GM12878 (cell line): Measurements from ENCODE around the gene PDGFA. TPM values are rescaled to one million over a fixed set of nuclear protein-coding genes. Genes with fewer than 3 reads are reported as not detected.

Source experiments
- ATAC-seq: fragments of 200-7000 bp; cut with Tn5 transposase; 3 replicates; pipeline ENCODE4 v1.9.1; 2020; ENCODE audit warnings: mild to moderate bottlenecking, moderate library complexity
- BruUV-seq: library from RNA; stranded (reverse); fragments of 400-500 nt; replicated peaks from 2 replicates; lab custom pipeline; 2021; lab: Mats Ljungman, UMichigan
- CTCF ChIA-PET: fragments of 300-600 bp; sonication (Branson Sonifier 250); formaldehyde crosslinking; extraction: SDS; loops from one replicate; lab custom pipeline; 2021; ENCODE audit warnings: inconsistent platforms; lab: Yijun Ruan, JAX
- POLR2A ChIA-PET: fragments of 350-600 bp; formaldehyde crosslinking; extraction: SDS; loops from one replicate; lab custom pipeline; 2021; ENCODE audit warnings: inconsistent platforms; lab: Charles Lee
- RAD21 ChIA-PET: fragments of 300-600 bp; sonication (Branson Sonifier 250); formaldehyde crosslinking; loops from one replicate; lab custom pipeline; 2023; ENCODE audit warnings: antibody characterized with exemption; ENCODE audit not compliant: unreplicated experiment; lab: Charles Lee
- SMC1A ChIA-PET: fragments of 300-600 bp; sonication (Branson Sonifier 250); formaldehyde crosslinking; loops from one replicate; lab custom pipeline; 2023; ENCODE audit not compliant: unreplicated experiment, uncharacterized antibody; lab: Charles Lee
- DNase-seq: peaks from one replicate; pipeline ENCODE4 v3.0.0-alpha.2; 2011; ENCODE audit warnings: low read depth, low spot score
- FAIRE-seq: peaks from 3 replicates; lab custom pipeline; 2011; peaks lifted over from hg19 to GRCh38; lab: Jason Lieb, UNC
- H2AFZ ChIP-seq: 2 replicates; pipeline ENCODE4 v1.6.0; 2011; ENCODE audit warnings: low read depth, low read length, control low read depth; ENCODE audit not compliant: control insufficient read depth
- H3K27ac ChIP-seq: 2 replicates; pipeline ENCODE4 v1.5.1; 2011; ENCODE audit warnings: control low read depth; ENCODE audit not compliant: control insufficient read depth, insufficient read depth
- H3K27me3 ChIP-seq, 2 experiments: replicated peaks in 1 of 2; 2 replicates each; pipeline versions ENCODE4 v1.6.0 to v1.6.1; 2011; ENCODE audit warnings: low read length in 1 of 2; ENCODE audit not compliant: control insufficient read depth in 2 of 2, insufficient read depth in 2 of 2
- H3K36me3 ChIP-seq, 2 experiments: 2 replicates each; pipeline ENCODE4 v1.5.1; 2011; ENCODE audit warnings: low read length in 1 of 2; ENCODE audit not compliant: control insufficient read depth in 2 of 2, insufficient read depth in 2 of 2
- H3K4me1 ChIP-seq: 2 replicates; pipeline ENCODE4 v1.6.1; 2011; ENCODE audit warnings: mild to moderate bottlenecking, low read length, moderate library complexity, mixed read lengths; ENCODE audit not compliant: control insufficient read depth, insufficient read depth
- H3K4me2 ChIP-seq: 2 replicates; pipeline ENCODE4 v1.6.0; 2011; ENCODE audit warnings: control low read depth; ENCODE audit not compliant: control insufficient read depth, insufficient read depth
- H3K4me3 ChIP-seq: fragments of 200-600 bp; sonication (generic); 2 replicates; pipeline ENCODE4 v1.5.1; 2016
- H3K79me2 ChIP-seq: 2 replicates; pipeline ENCODE4 v1.6.0; 2011; ENCODE audit warnings: low read length; ENCODE audit not compliant: control insufficient read depth, insufficient read depth
- H3K9ac ChIP-seq: 2 replicates; pipeline ENCODE4 v1.8.0; 2011; ENCODE audit warnings: low read length, control low read depth, mixed read lengths; ENCODE audit not compliant: control insufficient read depth, insufficient read depth
- H3K9me3 ChIP-seq: replicated peaks from 3 replicates; pipeline ENCODE4 v1.5.1; 2011; ENCODE audit warnings: mild to moderate bottlenecking, low read length; ENCODE audit not compliant: control insufficient read depth, insufficient read depth
- H4K20me1 ChIP-seq: 2 replicates; pipeline ENCODE4 v1.6.0; 2011; ENCODE audit not compliant: control insufficient read depth, insufficient read depth
- CHD2 ChIP-seq: IDR thresholded peaks from 2 replicates; pipeline ENCODE4 v1.6.1; 2011; ENCODE audit warnings: low read depth, low read length, improper control_type of control experiment, borderline replicate concordance
- DPF2 ChIP-seq: fragments of 450-650 bp; IDR thresholded peaks from 2 replicates; pipeline ENCODE4 v1.6.1; 2017; ENCODE audit warnings: mild to moderate bottlenecking
- EP300 ChIP-seq, 2 experiments: fragments of 150-350 bp in 1 of 2; IDR thresholded peaks; 2 replicates each; pipeline ENCODE4 v1.6.1; 2011 to 2012; ENCODE audit warnings: low read depth in 2 of 2, low read length in 2 of 2, borderline replicate concordance in 1 of 2, improper control_type of control experiment in 1 of 2, inconsistent platforms in 1 of 2; ENCODE audit not compliant: control insufficient read depth in 1 of 2
- FOXM1 ChIP-seq: IDR thresholded peaks from 2 replicates; pipeline ENCODE4 v1.6.1; 2012; ENCODE audit warnings: low read depth, mild to moderate bottlenecking, inconsistent platforms, low read length, moderate library complexity
- HDAC2 ChIP-seq: fragments of 200-600 bp; sonication (generic); IDR thresholded peaks from 2 replicates; pipeline ENCODE4 v1.6.1; 2017
- MEF2A ChIP-seq: IDR thresholded peaks from 2 replicates; pipeline ENCODE4 v1.6.1; 2011; ENCODE audit warnings: low read depth, mild to moderate bottlenecking, low read length, moderate library complexity; ENCODE audit not compliant: insufficient read depth
- MEF2B ChIP-seq: fragments of 450-650 bp; IDR thresholded peaks from 2 replicates; pipeline ENCODE4 v1.6.1; 2018; ENCODE audit warnings: mild to moderate bottlenecking, moderate library complexity; ENCODE audit not compliant: partially characterized antibody, poor library complexity, severe bottlenecking
- MYB ChIP-seq: fragments of 150-350 bp; IDR thresholded peaks from 2 replicates; pipeline ENCODE4 v1.6.1; 2014; ENCODE audit warnings: mild to moderate bottlenecking, low read depth, low read length, borderline replicate concordance
- NR2C2 ChIP-seq: IDR thresholded peaks from 2 replicates; pipeline ENCODE4 v1.6.1; 2011; ENCODE audit warnings: borderline replicate concordance, low read depth; ENCODE audit not compliant: control insufficient read depth, insufficient read length
- PAX5 ChIP-seq: IDR thresholded peaks from 2 replicates; pipeline ENCODE4 v1.6.1; 2011; ENCODE audit warnings: low read depth, low read length, borderline replicate concordance
- SREBF1 ChIP-seq: IDR thresholded peaks from 2 replicates; pipeline ENCODE4 v1.6.1; 2012; ENCODE audit warnings: mild to moderate bottlenecking, low read length
- STAT1 ChIP-seq: fragments of 450-650 bp; conservative IDR thresholded peaks from 2 replicates; pipeline ENCODE4 v1.6.1; 2014; ENCODE audit warnings: antibody characterized with exemption, mild to moderate bottlenecking
- TAF1 ChIP-seq: IDR thresholded peaks from 2 replicates; pipeline ENCODE4 v1.6.1; 2011; ENCODE audit warnings: mild to moderate bottlenecking, low read depth, low read length, borderline replicate concordance
- WGBS: methylation state at CpG from one replicate; pipeline ENCODE4 v1.1.6; 2016; ENCODE audit warnings: low lambda C conversion rate; ENCODE audit not compliant: insufficient replicate concordance, insufficient coverage; ENCODE audit errors: missing lambda C conversion rate; 5-methylcytosine and 5-hydroxymethylcytosine counted together
- in situ Hi-C: fragments of 300-500 bp; cut with MboI; formaldehyde crosslinking; loops from 9 replicates; pipeline ENCODE4 v1.14.3; 2018; ENCODE audit warnings: mixed read lengths
- intact Hi-C: fragments of 100-400 bp; cut with micrococcal nuclease; formaldehyde crosslinking; loops from one replicate; pipeline ENCODE4 v1.14.2; 2022; ENCODE audit not compliant: unreplicated experiment
- polyA plus RNA-seq, 11 experiments: library from polyadenylated mRNA; depleted of rRNA in 4 of 11; unstranded in 6 of 11; stranded (reverse) in 5 of 11; fragments of >200 nt; fragmentation: Nextera tagmentation in 4 of 11; fragmentation: Illumina TruSeq in 1 of 11; extraction: Ambion mirVana in 4 of 11; extraction: Trizol in 1 of 11; gene quantifications; 1 replicate in 1 of 11; 2 replicates in 10 of 11; pipeline versions ENCODE4 v1.2.1 to v1.2.3, GENCODE V29; 2011 to 2016; ENCODE audit warnings: inconsistent platforms in 2 of 11, missing spikeins in 2 of 11, low read depth in 1 of 11
- total RNA-seq, 4 experiments: library from RNA; depleted of rRNA in 3 of 4; stranded (reverse); fragments of >200 nt in 3 of 4; fragmentation: Illumina TruSeq in 1 of 4; extraction: Trizol in 1 of 4; gene quantifications; 2 replicates each; pipeline versions ENCODE4 v1.2.1 to v1.2.3, GENCODE V29; 2013 to 2021
- TF ChIP-seq, protein P1 (sequence below): IDR thresholded peaks from 2 replicates; pipeline ENCODE4 v1.6.1; 2011; ENCODE audit warnings: borderline replicate concordance, low read depth, mild to moderate bottlenecking, moderate library complexity, low read length; ENCODE audit not compliant: insufficient read depth, poor library complexity, severe bottlenecking
- TF ChIP-seq, protein P2 (sequence below): IDR thresholded peaks from 2 replicates; pipeline ENCODE4 v1.6.1; 2011; ENCODE audit warnings: mild to moderate bottlenecking, low read depth, low read length, moderate library complexity; ENCODE audit not compliant: insufficient replicate concordance

Gene PDGFA
- total and polyA plus RNA-seq, 10 of the 15 experiments (the other 5 are each of a cell fraction or from before 2014, with no cell fraction given): 2.5 to 10.0 (median 5.6) TPM

GRCh38 chr7:527723-528122 lies 8.1 kb upstream of the PDGFA start:
- no peak for DNase-seq
- Histone ChIP-seq H3K9me3 (no peaks in the 10 kb centered on the region; the same call in 2 of the 3 replicates), H3K79me2 (no peaks in the 10 kb centered on the region), H3K9ac (no peak overlapping the region), H4K20me1 (no peaks in the 10 kb centered on the region), H2AFZ (no peak overlapping the region), H3K27me3 (no peaks in the 10 kb centered on the region; a peak in 1 of 4 replicates), H3K4me3 (no peak overlapping the region), H3K4me1 (peaks cover 13% of the 10 kb centered on the region), H3K27ac (no peak overlapping the region), H3K36me3 (no peaks in the 10 kb centered on the region), H3K4me2 (no peak overlapping the region)
- ChIA-PET CTCF (no interaction called here), RAD21 (no interaction called here), POLR2A (no interaction called here), SMC1A (no interaction called here)
- BruUV-seq: no TSS peak
- no peak for TF ChIP-seq DPF2
- TF ChIP-seq TAF1: no peak
- no peak for TF ChIP-seq FOXM1
- no peak for TF ChIP-seq CHD2
- no peak for TF ChIP-seq NR2C2
- TF ChIP-seq MEF2B: no peak
- no peak for TF ChIP-seq EP300 (IDR thresholded peaks at IDR 0.05; ENCODE audit: borderline replicate concordance in 1 of 2, control insufficient read depth in 1 of 2, low read depth in 2 of 2, low read length in 2 of 2)
- in situ Hi-C loops (no loop called here), intact Hi-C loops (loop anchor here (10.0 kb wide), 2 partner anchors 203 to 347 kb away; partner anchors contain the start of gene GET4)
- FAIRE-seq: no peak
- ATAC-seq: no peak
- 69% methylated on average over 4 of the region's 4 CpGs for WGBS

GRCh38 chr7:526460-527034 lies 6.9 kb upstream of the PDGFA start:
- Histone ChIP-seq H3K36me3 (no peaks in the 10 kb centered on the region), H3K4me3 (no peak overlapping the region), H3K9me3 (no peaks in the 10 kb centered on the region; the same call in 2 of the 3 replicates), H3K9ac (no peak overlapping the region), H3K27me3 (peaks cover 0 to 3% of the 10 kb centered on the region in 2 experiments; a peak in 1 of 4 replicates), H4K20me1 (no peaks in the 10 kb centered on the region), H3K4me1 (peaks cover 18% of the 10 kb centered on the region), H3K27ac (no peak overlapping the region), H2AFZ (no peak overlapping the region), H3K79me2 (no peaks in the 10 kb centered on the region), H3K4me2 (no peak overlapping the region)
- 77% methylated on average over 22 of the region's 22 CpGs for WGBS
- ATAC-seq (no peak), FAIRE-seq (no peak), DNase-seq (no peak)
- intact Hi-C loops: loop anchor here (10.0 kb wide), 2 partner anchors 202 to 348 kb away; partner anchors contain the start of gene GET4
- BruUV-seq: no TSS peak
- ChIA-PET RAD21 (no interaction called here), POLR2A (no interaction called here), SMC1A (no interaction called here), CTCF (no interaction called here)
- in situ Hi-C loops: no loop called here
- TF ChIP-seq, protein P1, sequence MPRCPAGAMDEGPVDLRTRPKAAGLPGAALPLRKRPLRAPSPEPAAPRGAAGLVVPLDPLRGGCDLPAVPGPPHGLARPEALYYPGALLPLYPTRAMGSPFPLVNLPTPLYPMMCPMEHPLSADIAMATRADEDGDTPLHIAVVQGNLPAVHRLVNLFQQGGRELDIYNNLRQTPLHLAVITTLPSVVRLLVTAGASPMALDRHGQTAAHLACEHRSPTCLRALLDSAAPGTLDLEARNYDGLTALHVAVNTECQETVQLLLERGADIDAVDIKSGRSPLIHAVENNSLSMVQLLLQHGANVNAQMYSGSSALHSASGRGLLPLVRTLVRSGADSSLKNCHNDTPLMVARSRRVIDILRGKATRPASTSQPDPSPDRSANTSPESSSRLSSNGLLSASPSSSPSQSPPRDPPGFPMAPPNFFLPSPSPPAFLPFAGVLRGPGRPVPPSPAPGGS: no peak
- TF ChIP-seq SREBF1 (no peak), STAT1 (no peak), PAX5 (no peak), HDAC2 (no peak), MEF2A (no peak), MYB (no peak)
- TF ChIP-seq, protein P2, sequence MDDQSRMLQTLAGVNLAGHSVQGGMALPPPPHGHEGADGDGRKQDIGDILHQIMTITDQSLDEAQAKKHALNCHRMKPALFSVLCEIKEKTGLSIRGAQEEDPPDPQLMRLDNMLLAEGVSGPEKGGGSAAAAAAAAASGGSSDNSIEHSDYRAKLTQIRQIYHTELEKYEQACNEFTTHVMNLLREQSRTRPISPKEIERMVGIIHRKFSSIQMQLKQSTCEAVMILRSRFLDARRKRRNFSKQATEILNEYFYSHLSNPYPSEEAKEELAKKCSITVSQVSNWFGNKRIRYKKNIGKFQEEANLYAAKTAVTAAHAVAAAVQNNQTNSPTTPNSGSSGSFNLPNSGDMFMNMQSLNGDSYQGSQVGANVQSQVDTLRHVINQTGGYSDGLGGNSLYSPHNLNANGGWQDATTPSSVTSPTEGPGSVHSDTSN: no peak
